HK-2 (cell line): ENCODE data around the gene FADS3.
A peak's percentile ranks its signal among the peaks of the same experiment; 100 is the strongest.
"Not testable (repeated sequence)": the region's sequence is repeated elsewhere in the genome, so short reads cannot be mapped to it uniquely, and the experiment has no call there.

Source experiments
- DNase-seq: peaks from one replicate; pipeline ENCODE4 v3.0.0-alpha.2; 2018; ENCODE audit not compliant: unreplicated experiment

The FADS3 gene

DNA sequence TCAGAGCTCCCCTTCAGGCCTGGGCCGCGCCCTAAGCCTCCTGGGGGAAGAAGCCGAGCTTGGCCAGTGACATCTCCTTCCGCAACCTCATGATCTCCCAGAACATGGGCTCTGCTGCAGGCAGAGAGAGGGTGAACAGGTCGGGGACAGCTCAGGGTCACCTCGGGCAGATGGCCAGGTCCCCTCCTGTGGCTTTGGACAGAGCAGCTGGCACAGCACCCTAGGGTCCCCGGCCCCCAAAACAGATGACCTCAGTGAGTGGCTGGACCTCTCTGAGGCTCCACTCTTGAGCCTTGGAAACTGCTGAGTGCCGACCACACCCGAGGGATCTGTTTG, 6.9 kb upstream of the FADS3 start:
- DNase-seq, result no peak

DNA sequence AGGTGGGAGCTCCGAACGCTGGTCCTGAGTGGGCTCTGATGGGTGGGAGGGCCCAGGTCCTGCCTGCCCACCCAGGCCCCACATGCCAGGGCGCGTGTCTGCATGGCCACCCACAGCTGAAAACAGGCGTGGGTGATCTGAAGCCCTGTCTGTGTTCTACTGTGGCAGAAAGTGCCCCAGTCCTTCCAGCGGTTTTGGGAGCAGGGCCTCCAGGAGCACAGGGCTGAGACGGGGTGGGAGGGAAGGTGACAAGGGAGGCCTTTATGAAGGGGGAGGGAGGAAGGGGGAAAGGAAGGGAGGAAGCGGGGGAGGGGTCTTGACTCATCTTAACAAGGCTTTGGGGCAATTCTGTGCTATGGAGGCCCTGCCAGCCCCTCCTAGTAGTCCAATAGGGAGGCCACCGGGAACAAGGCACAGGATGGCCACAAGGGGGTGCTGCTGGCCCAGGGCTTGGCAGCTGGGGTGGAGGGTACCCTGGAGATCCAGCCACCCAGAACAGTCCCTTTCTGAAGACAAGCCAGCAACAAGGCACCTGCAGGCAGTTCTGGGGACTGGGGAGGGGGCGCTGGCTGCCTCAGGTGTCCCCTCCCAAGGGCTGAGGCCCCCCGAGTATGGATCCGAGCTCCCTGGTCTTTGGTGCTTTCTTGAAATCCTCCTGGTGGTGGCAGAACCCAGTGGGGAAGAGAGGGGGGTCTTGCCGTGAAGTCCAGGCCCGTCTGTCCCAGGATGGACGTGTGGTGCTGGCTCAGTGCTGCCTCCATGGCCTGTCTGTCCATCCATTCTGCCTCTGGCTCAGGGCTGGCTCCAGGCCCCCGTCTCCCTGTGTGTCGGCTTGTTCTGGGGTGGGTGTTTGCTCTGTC, 6.3 kb upstream of the FADS3 start:
- DNase-seq, result peak; percentile 59

DNA sequence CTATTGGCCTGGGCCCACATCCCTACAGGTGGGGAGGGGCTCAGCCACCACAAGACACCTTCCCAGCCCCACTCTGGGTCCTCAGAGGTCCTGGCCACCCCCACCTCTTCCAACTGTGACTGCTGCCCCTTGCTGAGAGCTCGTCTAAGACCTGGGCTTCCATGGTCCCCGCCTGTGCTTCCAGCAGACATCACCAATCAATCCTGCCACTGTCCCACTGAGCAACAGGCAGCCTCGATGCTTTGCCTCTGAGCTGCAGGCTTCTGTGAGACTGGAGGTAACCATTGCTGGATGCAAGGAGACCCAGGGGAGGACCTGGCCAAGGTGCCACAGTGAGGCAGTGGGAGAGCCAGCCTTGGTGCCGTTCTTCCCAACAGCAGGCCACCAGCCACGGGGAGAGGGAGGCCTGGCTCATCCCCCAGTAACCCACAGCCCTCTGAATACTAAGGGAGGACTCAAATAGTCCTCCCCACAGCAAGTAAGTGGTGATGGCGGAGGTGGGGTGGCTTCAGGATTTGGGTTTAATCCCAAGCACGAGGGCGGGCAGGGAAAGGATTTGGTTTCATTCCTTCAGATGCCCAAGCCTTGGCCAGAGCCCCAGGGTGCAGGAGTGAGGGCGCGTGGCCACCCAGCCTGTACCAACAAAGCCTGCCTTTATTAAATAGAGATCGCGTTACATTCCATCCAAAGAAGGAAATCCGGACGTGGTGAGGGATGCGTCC, 5.5 kb upstream of the FADS3 start:
- DNase-seq, result no peak

DNA sequence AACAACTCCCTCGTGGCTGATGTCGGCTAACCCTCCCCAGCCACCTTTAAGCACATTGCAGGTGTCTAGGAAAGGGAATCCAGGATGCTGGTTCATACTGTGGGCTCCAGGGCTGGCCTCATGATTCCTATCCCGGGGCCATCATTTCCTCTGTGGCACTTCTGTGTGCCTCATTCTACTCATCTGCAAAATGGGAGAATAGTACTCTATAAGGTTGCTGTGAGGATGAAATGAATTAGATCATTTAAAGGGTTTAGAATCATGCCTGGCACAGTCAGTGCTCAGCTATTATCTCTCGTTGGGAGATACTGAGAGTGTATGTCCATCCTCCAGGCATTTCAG, 4.3 kb upstream of the FADS3 start:
- DNase-seq, result no peak

DNA sequence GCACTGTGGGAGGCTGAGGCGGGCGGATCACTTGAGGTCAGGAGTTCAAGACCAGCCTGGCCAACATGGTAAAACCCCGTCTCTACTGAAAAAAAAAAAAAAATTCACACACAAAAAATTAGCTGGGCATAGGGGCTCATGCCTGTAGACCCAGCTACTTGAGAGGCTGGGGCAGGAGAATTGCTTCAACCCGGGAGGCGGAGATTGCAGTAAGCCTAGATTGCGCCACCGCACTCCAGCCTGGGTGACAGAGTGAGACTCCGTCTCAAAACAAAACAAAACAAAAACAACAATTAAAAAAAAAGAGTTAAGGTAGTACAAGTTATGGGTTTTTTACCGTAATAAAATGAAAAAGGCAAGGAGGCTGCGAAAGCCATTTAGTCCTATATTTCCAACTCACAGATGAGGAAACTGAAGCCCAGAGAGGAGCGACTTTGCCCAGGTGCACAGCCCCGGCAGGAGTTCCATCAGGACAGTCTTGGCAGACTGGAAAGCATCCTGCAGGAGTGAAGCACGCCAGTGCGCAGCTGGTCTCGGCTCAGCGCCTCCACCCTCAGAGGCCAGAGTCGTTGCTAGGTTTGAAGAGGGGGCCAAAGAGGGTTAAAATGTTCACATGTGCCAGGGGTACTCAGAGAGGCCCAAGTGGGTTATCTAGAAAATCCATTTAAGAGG, 3.8 kb upstream of the FADS3 start:
- DNase-seq, result no peak

DNA sequence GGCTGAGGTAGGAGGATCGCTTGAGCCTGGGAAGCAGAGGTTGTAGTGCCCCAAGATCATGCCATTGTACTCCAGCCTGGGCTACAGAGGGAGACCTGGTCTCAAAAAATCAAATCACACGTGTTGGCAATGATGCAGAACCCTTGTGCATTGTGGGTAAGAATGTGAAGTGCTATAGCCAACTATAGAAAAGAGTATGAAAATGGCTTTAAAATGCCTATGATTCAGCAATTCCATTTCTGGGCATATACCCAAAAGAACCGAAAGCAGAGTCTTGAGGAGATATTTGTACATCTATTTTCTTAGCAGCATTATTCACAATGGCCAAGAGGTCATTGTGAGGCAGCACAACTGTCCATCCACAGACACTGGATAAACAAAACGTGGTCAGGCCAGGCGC, 2.6 kb upstream of the FADS3 start:
- no peak for DNase-seq

DNA sequence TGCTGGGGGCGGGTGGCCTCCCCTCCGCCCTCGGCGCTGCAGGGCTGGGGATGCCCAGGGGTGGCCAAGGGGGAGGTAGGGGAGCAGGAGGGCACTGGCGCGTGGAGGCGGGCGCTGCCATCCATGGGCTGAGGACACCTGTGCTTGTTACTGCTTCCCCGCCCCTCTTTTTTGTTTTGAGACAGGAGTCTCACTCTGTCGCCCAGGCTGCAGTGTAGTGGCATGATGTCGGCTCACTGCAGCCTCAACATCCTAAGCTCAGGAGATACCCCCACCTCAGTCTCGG, 683 bp upstream of the FADS3 start:
- no peak for DNase-seq

DNA sequence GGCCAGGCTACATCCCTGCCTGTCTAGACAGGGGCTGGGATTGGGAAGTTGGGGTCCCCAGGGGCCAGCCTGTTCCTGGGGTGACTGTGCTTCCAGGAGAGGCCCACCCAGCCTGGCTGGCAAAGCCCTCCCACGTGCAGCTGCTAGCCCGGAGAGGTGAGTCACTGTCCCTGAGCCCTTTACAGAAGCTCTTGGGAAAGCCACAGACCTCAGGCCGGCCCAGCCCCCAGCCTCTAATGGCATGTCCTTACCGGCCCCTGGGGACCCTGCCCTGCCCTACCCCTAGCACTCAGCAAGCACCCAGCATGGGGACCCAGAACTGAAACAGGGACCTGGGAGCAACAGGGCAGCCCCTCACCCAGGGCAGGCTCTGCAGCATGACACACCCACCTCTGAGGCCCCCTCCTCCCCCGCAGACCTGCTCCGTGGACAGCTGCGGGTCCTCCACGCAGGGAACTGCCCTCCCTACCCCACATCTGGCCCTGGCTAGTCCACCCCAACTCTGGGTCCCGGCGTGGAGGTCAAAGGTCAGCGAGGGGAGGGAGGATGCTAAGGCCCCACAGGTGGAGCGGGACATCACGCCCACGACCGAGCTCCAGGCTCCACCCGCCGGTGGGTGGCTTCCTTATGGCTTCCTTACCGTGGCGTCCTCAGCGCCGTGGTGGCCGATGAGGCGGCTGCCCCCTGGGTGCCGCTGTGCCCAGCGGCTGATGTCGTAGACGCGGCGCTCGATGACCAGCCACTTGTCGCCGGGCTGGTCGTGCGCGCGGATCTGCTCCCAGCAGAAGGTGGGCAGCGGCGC, 615 bp downstream of the FADS3 start:
- DNase-seq, result peak; percentile 57

DNA sequence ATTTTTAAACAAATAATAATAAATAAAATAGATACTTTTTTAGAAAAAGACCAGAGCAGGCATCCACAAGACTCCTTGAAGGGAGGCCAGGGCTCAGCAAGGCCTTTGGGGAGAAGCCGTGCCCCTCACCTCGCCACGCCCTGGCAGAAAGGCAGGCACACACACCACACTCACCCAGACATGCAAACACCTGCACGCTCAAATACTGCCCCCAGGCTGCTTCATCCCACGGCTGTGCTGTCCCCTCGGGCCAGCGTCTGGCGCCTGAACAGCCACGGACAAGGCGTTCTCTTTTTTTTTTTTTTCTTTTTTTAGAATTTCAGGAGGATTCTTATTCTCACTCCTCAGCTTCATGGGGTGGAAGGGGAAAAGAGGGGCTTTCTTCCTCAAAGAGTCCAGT, 1.5 kb downstream of the FADS3 start:
- no peak for DNase-seq

DNA sequence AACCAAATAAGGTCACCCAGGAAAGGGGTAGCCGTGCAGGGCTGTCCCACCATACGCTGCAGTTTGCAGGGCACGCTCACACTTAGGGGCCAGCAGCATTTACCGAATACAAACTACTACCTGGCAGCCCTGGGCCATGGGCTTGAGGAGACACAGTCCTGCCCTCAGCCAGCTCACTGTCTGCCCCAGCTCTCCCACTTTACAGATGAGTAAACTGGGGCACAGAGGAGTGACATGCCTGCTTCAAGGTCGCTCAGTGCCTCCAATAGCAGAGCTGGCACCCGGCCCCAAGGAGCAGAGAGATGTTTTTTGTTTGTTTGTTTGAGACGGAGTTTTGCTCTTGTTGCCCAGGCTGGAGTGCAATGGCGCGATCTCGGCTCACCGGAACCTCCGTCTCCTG, 2.8 kb downstream of the FADS3 start:
- DNase-seq, result no peak

DNA sequence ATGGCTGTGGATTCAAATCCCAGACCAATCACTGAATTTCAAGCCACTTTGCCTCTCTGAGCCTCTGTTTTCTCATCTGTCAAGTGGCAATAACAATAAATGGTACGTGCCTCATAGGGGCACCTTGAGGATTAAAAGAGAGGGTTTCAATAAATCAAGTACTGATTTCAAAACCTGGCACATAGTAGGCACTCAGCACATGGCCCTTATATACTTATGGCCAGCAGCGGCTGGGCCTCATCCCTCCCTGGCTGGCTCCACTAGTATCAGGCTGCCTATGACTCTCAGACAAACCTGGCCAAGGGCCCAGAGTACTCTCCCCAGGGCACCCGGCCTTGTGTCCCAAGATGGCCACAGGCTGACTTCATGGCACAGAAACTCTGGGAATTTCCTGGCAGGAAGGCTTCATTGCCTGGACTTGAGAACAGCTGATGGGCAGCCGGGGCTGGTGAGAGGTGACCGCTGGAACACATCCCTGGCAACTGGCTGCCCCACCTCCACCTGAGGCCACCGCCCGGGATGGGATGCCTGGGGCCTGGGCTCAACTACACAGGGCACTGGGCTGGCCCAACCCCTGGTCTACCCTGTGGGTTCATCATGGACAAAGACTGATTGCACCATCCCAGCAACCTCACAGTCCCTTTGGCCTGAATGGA, 3.4 kb downstream of the FADS3 start:
- DNase-seq, result peak; percentile 58

DNA sequence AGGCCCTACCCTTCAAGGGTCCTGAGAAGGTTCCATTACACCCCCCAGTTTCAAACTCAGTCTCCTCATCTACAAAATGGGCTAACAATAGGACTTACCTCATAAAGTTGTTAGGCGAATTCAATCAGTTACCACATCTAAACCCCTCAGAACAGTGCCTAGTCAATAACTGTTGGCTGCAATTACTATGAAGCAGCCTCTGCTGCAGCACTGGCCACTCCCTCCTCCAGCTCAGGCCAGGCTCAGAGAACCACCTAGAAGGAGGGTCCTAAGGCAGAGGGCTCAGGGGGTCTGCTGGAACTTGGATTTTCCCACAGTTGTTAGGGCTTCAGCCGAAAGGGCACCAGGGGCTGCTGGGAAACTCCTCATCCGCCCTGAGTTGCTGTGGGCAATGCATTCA, 4.7 kb downstream of the FADS3 start:
- no peak for DNase-seq

DNA sequence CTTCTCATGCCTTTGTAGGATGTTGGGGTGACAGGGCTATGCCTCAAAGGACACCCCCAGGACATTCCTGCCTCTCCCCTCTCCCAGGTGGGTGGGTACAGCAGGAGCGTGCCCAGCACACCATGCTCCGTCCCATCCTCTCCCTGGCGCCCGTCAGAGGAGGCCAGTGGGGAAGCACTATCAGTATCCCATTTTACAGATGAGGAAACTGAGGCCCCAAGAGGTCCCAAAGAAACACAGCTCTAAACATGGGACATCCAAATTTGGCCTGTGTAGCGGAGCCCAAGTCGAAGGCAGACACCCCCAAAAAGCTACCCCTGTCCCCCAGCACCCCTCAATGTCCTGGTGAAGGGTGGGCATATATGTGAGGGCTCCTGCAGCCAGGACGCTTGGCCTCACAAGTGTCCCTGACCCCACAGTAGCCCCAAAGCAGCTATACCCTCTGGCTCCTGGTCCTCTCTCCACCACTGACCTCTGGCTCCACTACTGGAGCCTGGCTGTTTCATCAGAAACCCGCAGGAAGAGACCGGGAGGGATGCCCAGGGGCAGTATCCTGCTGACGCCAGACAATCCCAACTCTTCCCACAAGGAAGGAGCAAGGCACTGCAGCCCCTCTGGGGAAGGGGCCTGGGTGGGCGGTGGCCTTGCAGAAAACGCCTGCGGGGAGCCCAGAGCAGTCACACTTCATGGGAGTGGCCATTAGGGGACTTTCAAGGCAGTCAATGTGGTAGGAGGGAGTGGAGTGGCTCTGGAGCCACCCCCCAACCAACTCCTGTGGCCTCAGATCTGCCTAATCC, 5.4 kb downstream of the FADS3 start:
- no peak for DNase-seq

DNA sequence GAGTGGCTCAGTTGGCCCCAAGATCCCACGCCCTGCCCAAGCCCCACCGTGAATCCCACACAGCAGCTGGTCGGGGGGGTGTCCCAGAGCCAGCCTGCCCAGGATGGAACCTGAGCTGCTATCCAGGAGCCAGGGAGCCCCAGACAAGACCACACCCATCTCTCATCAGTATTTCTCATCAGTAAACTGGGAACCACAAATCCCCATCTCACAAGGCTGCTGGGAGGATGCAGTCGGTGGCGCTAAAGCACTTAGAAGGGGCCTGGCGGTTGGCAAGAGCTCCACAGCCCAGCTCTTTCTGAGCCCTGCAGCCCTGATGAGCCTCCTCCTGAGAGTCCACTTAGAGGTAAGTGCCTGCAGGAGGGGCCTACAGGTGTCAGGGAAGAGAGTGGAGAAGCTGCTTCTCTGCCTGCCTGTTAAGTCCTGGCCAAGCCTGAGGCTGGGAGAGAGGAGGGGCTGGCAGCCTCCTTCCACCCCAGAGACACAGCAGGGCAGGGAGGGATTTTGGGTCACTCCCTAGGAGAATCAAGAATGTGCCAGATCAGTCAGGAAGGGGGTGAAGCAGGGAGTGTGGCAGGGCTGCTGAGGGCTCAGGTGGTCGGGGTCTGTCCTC, 6.1 kb downstream of the FADS3 start:
- no peak for DNase-seq

DNA sequence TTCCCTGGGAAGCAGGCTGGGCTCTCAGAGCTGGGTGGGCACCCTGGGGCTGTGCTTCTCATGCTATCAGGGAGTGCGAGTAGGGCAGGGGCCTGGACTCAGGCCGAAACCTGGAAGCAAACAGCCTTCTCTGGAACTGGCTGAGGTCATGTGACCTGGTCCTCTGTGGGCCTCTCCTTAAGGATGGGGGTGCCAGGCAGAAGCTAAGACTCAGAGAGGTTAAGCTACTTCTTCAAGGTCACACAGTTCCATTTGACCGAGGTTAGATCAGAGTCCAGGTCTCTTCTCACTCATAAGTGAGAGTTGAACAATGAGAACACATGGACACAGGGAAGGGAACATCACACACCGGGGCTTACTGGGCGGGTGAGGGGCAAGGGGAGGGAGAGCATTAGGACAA, 7.4 kb downstream of the FADS3 start:
- no peak for DNase-seq

DNA sequence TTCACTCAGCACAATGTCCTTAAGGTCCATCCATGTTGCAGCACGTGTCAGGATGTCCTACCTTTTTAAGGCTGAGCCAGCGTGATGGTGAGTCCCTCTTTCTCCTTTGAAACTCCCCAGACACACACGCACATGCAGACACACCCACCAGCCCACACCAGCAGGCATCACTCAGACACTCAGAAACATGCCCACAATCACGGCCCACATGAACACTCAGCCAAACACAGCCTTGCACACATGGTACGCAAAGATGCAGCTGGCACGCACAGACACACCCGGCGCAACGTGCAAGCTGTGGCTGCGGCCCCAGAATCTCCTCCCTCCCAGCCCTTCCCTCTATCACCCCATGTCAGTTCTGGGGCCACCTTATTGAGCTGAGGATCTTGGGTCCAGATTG, 8.0 kb downstream of the FADS3 start:
- no peak for DNase-seq

DNA sequence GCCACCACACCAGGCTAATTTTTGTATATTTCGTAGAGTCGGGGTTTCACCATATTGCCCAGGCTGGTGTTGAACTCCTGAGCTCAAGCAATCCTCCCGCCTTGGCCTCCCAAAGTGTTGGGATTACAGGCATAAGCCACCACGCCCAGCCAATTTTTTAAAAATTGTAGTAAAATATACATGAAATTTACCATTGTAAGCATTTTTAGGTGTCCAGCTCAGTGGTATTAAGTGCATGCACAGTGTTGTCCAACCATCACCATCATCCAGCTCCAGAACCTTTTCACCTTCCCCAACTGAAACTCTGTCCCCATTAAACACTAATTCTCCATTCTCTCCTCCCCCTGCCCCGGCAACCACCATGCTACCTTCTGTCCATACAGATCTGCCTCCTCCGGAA, 8.5 kb downstream of the FADS3 start:
- no peak for DNase-seq

DNA sequence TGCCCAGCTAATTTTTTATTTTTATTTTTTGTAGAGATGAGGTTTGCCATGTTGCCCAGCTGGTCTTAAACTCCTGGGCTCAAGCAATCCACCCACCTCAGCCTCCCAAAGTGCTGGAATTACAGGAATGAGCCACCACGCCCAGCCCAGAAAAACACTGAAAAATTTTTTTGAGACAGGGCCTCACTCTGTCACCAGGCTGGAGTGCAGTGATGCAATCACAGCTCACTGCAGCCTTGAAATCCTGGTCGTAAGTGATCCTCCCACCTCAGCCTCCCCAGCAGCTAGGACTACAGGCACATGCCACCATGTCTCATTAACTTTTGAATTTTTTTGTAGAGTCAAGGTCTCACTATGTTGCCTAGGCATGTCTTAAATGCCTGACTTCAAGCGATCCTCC, 9.1 kb downstream of the FADS3 start:
- DNase-seq, result not testable (repeated sequence)

DNA sequence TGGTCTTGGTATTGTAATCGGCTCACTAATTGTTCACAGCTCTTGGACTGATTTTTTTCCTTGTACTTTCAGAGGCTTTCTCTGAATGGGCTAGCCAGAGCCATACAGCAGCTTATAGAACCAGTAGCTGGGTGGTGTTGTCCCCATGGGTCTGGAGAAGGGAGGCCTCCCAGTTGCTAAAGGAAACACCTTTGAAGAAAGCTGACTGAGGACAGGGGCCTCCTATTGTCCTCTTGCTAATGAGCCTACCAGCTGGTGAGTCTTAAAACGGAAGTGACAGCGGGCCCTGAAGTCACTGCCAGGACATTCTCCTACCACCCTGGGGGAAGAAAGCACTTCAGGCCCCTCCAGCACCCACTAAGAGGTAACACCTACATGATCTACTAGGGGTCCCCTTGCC, 9.9 kb downstream of the FADS3 start:
- DNase-seq, result no peak

DNA sequence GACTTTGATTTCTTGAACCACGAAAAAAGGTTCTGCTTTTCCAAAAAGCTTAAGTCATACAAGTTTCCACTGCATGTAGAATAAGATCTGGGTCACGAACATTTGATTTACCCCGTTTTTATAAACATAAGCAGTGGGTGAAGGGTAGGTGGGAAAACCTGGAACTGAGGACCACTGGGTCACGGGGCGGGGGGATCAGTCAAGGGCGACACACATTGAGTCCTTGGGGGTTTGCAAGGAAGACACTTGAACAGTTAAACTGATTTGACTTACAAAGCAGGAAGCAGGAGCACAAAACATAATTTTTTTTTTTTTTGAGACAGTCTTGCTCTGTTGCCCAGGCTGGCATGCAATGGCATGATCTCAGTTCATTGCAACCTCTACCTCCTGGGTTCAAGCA, 10.9 kb downstream of the FADS3 start:
- DNase-seq, result no peak

DNA sequence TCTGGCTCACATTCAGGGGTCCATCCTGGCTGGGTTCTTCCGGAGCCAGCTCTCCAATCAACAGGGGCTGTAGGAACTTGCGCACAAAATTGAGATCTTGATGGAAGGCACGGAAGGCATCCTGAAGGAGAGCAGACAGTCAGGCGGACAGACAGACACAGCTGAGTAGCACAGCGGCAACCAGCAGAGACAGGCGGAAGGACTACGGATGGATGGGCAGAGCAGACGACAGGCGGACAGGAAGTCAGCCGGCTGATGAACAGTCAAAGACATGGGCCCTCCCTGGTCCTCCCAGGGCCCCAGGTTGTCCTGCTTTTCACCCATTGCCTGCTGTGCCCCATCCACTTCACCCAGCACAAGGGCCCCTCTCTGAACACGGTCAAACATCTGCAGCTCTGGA, 11.3 kb downstream of the FADS3 start:
- DNase-seq, result no peak
